MCF 10A (cell line): ENCODE results near the gene OBSCN. TPM values are rescaled to one million over a fixed set of nuclear protein-coding genes. Genes with fewer than 3 reads are reported as not detected.
"Not testable (repeated sequence)": the region's sequence is repeated elsewhere in the genome, so short reads cannot be mapped to it uniquely, and the experiment has no call there.

Source experiments
- BruUV-seq: library from RNA; stranded (reverse); fragments of 400-500 nt; replicated peaks from 2 replicates; lab custom pipeline; 2021; lab: Mats Ljungman, UMichigan
- CTCF ChIA-PET: fragments of 300-600 bp; sonication (Branson Sonifier 250); formaldehyde crosslinking; extraction: SDS; loops from one replicate; lab custom pipeline; 2021; ENCODE audit warnings: antibody characterized with exemption, inconsistent platforms; lab: Yijun Ruan, JAX
- POLR2A ChIA-PET: fragments of 300-600, 350-650 bp; sonication (Branson Sonifier 250); formaldehyde crosslinking; extraction: SDS; loops from one replicate; lab custom pipeline; 2020; ENCODE audit warnings: antibody characterized with exemption, inconsistent platforms; lab: Yijun Ruan, JAX
- DNase-seq: peaks from one replicate; pipeline ENCODE4 v3.0.0-alpha.2; 2018; ENCODE audit not compliant: unreplicated experiment
- H3K27ac Mint-ChIP-seq: one replicate; pipeline ENCODE4 v1.8.0; 2022; ENCODE audit warnings: mild to moderate bottlenecking, low read depth, mixed read lengths; ENCODE audit not compliant: unreplicated experiment
- H3K27me3 Mint-ChIP-seq: one replicate; pipeline ENCODE4 v1.8.0; 2022; ENCODE audit warnings: mixed read lengths; ENCODE audit not compliant: insufficient read depth, unreplicated experiment
- H3K36me3 Mint-ChIP-seq: one replicate; pipeline ENCODE4 v1.8.0; 2022; ENCODE audit warnings: mild to moderate bottlenecking, moderate library complexity, mixed read lengths; ENCODE audit not compliant: insufficient read depth, unreplicated experiment
- H3K4me1 Mint-ChIP-seq: one replicate; pipeline ENCODE4 v1.8.0; 2022; ENCODE audit warnings: mixed read lengths; ENCODE audit not compliant: insufficient read depth, unreplicated experiment
- H3K4me3 Mint-ChIP-seq: one replicate; pipeline ENCODE4 v1.8.0; 2022; ENCODE audit warnings: mild to moderate bottlenecking, moderate library complexity, mixed read lengths; ENCODE audit not compliant: unreplicated experiment
- H3K9me3 Mint-ChIP-seq: one replicate; pipeline ENCODE4 v1.8.0; 2022; ENCODE audit warnings: mixed read lengths; ENCODE audit not compliant: unreplicated experiment
- intact Hi-C: fragments of 100-400 bp; cut with micrococcal nuclease; formaldehyde crosslinking; loops from 2 replicates; pipeline ENCODE4 v1.14.1; 2022
- total RNA-seq: library from RNA; stranded (reverse); gene quantifications from 2 replicates; pipeline ENCODE4 v1.2.3, GENCODE V29; 2022
- TF ChIP-seq, protein P1 (sequence below): fragments of 200-600 bp; IDR thresholded peaks from one replicate; pipeline ENCODE4 v1.8.0; 2022; ENCODE audit warnings: antibody characterized with exemption, mild to moderate bottlenecking; ENCODE audit not compliant: unreplicated experiment

The OBSCN gene
- total RNA-seq, 1 experiment from 2014 or later = 22.6 TPM

GRCh38 chr1:228242409-228242808 lies 34.6 kb downstream of the OBSCN start:
- peaks cover 32% of the 10 kb centered on the region for H3K36me3 Mint-ChIP-seq
- H3K9me3 Mint-ChIP-seq = peaks cover 72% of the 10 kb centered on the region
- POLR2A ChIA-PET = interaction anchor here (1.2 kb wide), 1 partner anchor 896 kb away, joined by 3 read pairs; no protein-coding TSS in a partner anchor
- intact Hi-C loops = no loop called here
- H3K27ac Mint-ChIP-seq = no peak overlapping the region
- no peaks in the 10 kb centered on the region for H3K4me1 Mint-ChIP-seq
- no peak overlapping the region for H3K4me3 Mint-ChIP-seq
- no peak for DNase-seq
- TF ChIP-seq, protein P1, sequence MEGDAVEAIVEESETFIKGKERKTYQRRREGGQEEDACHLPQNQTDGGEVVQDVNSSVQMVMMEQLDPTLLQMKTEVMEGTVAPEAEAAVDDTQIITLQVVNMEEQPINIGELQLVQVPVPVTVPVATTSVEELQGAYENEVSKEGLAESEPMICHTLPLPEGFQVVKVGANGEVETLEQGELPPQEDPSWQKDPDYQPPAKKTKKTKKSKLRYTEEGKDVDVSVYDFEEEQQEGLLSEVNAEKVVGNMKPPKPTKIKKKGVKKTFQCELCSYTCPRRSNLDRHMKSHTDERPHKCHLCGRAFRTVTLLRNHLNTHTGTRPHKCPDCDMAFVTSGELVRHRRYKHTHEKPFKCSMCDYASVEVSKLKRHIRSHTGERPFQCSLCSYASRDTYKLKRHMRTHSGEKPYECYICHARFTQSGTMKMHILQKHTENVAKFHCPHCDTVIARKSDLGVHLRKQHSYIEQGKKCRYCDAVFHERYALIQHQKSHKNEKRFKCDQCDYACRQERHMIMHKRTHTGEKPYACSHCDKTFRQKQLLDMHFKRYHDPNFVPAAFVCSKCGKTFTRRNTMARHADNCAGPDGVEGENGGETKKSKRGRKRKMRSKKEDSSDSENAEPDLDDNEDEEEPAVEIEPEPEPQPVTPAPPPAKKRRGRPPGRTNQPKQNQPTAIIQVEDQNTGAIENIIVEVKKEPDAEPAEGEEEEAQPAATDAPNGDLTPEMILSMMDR = no peak
- no TSS peak for BruUV-seq
- no peaks in the 10 kb centered on the region for H3K27me3 Mint-ChIP-seq
- CTCF ChIA-PET = interaction anchor here (0.6 kb wide), 1 partner anchor 113 kb away, joined by 3 read pairs; no protein-coding TSS in a partner anchor

GRCh38 chr1:228243093-228243492 lies 35.2 kb downstream of the OBSCN start:
- CTCF ChIA-PET = no interaction called here
- POLR2A ChIA-PET = interaction anchor here (1.2 kb wide), 1 partner anchor 10 kb away, joined by 5 read pairs; no protein-coding TSS in a partner anchor
- intact Hi-C loops = no loop called here
- Mint-ChIP-seq H3K4me3 (no peak overlapping the region), H3K27me3 (no peaks in the 10 kb centered on the region), H3K4me1 (no peaks in the 10 kb centered on the region), H3K36me3 (peaks cover 32% of the 10 kb centered on the region), H3K9me3 (peaks cover 72% of the 10 kb centered on the region), H3K27ac (no peak overlapping the region)
- TF ChIP-seq, protein P1 = no peak
- DNase-seq = no peak
- BruUV-seq = no TSS peak

- BruUV-seq, H3K4me3 Mint-ChIP-seq, H3K27me3 Mint-ChIP-seq, DNase-seq, H3K27ac Mint-ChIP-seq, intact Hi-C loops, H3K4me1 Mint-ChIP-seq: not testable (repeated sequence)
- ChIA-PET POLR2A (interaction anchor here (1.2 to 2.1 kb wide), 2 partner anchors 11 to 15 kb away, joined by 5 to 7 read pairs; no protein-coding TSS in a partner anchor), CTCF (interaction anchor here (0.6 kb wide), 1 partner anchor 86 kb away, joined by 3 read pairs; no protein-coding TSS in a partner anchor)
- H3K36me3 Mint-ChIP-seq = peaks cover 32% of the 10 kb centered on the region
- peaks cover 65% of the 10 kb centered on the region for H3K9me3 Mint-ChIP-seq
Measured at GRCh38 chr1:228243989-228244388, 36.1 kb downstream of the OBSCN start.

DNA sequence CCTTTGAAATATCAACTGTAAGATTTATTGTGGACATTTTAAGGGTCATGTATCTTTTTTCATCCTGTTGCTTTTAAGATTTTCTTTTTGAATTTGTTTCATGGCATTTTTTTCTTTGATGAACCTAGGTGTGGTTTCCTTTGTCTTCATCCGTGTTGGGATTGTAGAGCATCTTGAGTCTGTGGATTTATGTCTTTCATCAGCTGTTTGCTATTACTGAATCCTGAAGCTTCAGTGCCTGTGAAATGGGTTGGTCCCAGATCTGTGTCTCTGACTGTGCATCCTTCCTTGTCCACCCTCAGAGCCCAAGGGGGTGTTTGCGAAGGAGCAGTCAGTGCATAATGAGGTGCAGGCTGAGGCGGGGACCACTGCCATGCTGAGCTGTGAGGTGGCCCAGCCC lies 37.3 kb downstream of the OBSCN start:
- CTCF ChIA-PET = no interaction called here
- TF ChIP-seq, protein P1 = no peak
- POLR2A ChIA-PET = interaction anchor here (0.6 to 2.1 kb wide), 3 partner anchors 14 to 42 kb away, joined by 3 to 7 read pairs (median 6); no protein-coding TSS in a partner anchor
- H3K9me3 Mint-ChIP-seq = peaks cover 57% of the 10 kb centered on the region
- no peaks in the 10 kb centered on the region for H3K27me3 Mint-ChIP-seq
- H3K36me3 Mint-ChIP-seq = peaks cover 32% of the 10 kb centered on the region
- intact Hi-C loops = no loop called here
- H3K27ac Mint-ChIP-seq = no peak overlapping the region
- H3K4me3 Mint-ChIP-seq = no peak overlapping the region
- H3K4me1 Mint-ChIP-seq = no peaks in the 10 kb centered on the region
- BruUV-seq = no TSS peak
- DNase-seq = no peak
